WI38 (cell line): ENCODE data around the gene SLC26A1.

Source experiments
- H3K4me3 ChIP-seq: 2 replicates; pipeline ENCODE4 v1.5.1; 2011; ENCODE audit warnings: low read depth, mild to moderate bottlenecking, control low read depth, low read length
- CTCF ChIP-seq: IDR thresholded peaks from 2 replicates; pipeline ENCODE4 v1.5.1; 2012; ENCODE audit warnings: low read depth, mild to moderate bottlenecking, control low read depth, low read length

SLC26A1 gene

GRCh38 chr4:961351-962230 is 31.6 kb downstream of the SLC26A1 start:
- H3K4me3 ChIP-seq: no peak overlapping the region
- TF ChIP-seq CTCF: no peak

GRCh38 chr4:960636-961350 is 32.4 kb downstream of the SLC26A1 start:
- H3K4me3 ChIP-seq: no peak overlapping the region
- no peak for TF ChIP-seq CTCF

GRCh38 chr4:960140-960635 is 33.0 kb downstream of the SLC26A1 start:
- H3K4me3 ChIP-seq: no peak overlapping the region
- TF ChIP-seq CTCF: no peak

- TF ChIP-seq CTCF: no peak
- H3K4me3 ChIP-seq: no peak overlapping the region
Observed at GRCh38 chr4:959338-960139, 33.7 kb downstream of the SLC26A1 start.

GRCh38 chr4:958696-959337 is 34.4 kb downstream of the SLC26A1 start:
- no peak for TF ChIP-seq CTCF
- no peak overlapping the region for H3K4me3 ChIP-seq

- no peak for TF ChIP-seq CTCF
Observed at GRCh38 chr4:958314-958665, 34.9 kb downstream of the SLC26A1 start.

More at GRCh38 chr4:958314-958665, 34.9 kb downstream of the SLC26A1 start:
- no peak overlapping the region for H3K4me3 ChIP-seq
